WTC11 (cell line): Measurements from ENCODE around the gene REEP6. TPM values are rescaled to one million over a fixed set of nuclear protein-coding genes. Genes with fewer than 3 reads are reported as not detected.
"Not testable (repeated sequence)": the region's sequence is repeated elsewhere in the genome, so short reads cannot be mapped to it uniquely, and the experiment has no call there.

ENCODE experiments used
- ATAC-seq: fragments of 200-7000 bp; cut with Tn5 transposase; 2 replicates; pipeline ENCODE4 v1.10.0; 2021; ENCODE audit warnings: mild to moderate bottlenecking, moderate library complexity
- CTCF ChIA-PET: fragments of 300-600 bp; sonication (Branson Sonifier 250); formaldehyde crosslinking; loops from one replicate; lab custom pipeline; 2021; ENCODE audit warnings: antibody characterized with exemption; lab: Charles Lee
- POLR2A ChIA-PET: fragments of 350-600 bp; sonication (Branson Sonifier 250); formaldehyde crosslinking; loops from one replicate; lab custom pipeline; 2021; ENCODE audit warnings: antibody characterized with exemption; lab: Charles Lee
- DNase-seq: peaks from one replicate; pipeline ENCODE4 v3.0.0; 2021; ENCODE audit warnings: low spot score
- H3K27ac Mint-ChIP-seq: 2 replicates; pipeline ENCODE4 v1.8.0; 2021; ENCODE audit warnings: mixed read lengths
- H3K27me3 Mint-ChIP-seq: 2 replicates; pipeline ENCODE4 v1.8.0; 2021; ENCODE audit warnings: low read depth, mild to moderate bottlenecking, moderate library complexity, mixed read lengths
- H3K36me3 Mint-ChIP-seq: 2 replicates; pipeline ENCODE4 v1.8.0; 2021; ENCODE audit warnings: mixed read lengths
- H3K4me1 Mint-ChIP-seq: 2 replicates; pipeline ENCODE4 v1.8.0; 2022; ENCODE audit warnings: mixed read lengths
- H3K4me3 Mint-ChIP-seq: 2 replicates; pipeline ENCODE4 v1.8.0; 2021; ENCODE audit warnings: mild to moderate bottlenecking, moderate library complexity, mixed read lengths
- H3K9me3 Mint-ChIP-seq: 2 replicates; pipeline ENCODE4 v1.8.0; 2021; ENCODE audit warnings: mixed read lengths
- ATF6 ChIP-seq: sonication (generic); formaldehyde crosslinking; IDR thresholded peaks from 2 replicates; pipeline ENCODE4 v1.8.1; 2023; ENCODE audit warnings: mild to moderate bottlenecking, missing genetic modification reagents
- CBFB ChIP-seq: sonication (generic); formaldehyde crosslinking; IDR thresholded peaks from 2 replicates; pipeline ENCODE4 v1.8.1; 2022; ENCODE audit warnings: mild to moderate bottlenecking, low read depth, missing genetic modification reagents
- ELF4 ChIP-seq: sonication (generic); formaldehyde crosslinking; IDR thresholded peaks from 2 replicates; pipeline ENCODE4 v1.8.1; 2022; ENCODE audit warnings: low read depth, mild to moderate bottlenecking, moderate library complexity, missing genetic modification reagents
- EMX1 ChIP-seq: fragments of 250-450 bp; sonication (Bioruptor Pico); IDR thresholded peaks from 2 replicates; pipeline ENCODE4 v1.8.0; 2021; ENCODE audit warnings: mild to moderate bottlenecking
- FOXP4 ChIP-seq: sonication (generic); formaldehyde crosslinking; IDR thresholded peaks from 2 replicates; pipeline ENCODE4 v1.8.0; 2022; ENCODE audit warnings: mild to moderate bottlenecking, missing genetic modification reagents
- HMGXB4 ChIP-seq: sonication (generic); formaldehyde crosslinking; IDR thresholded peaks from 2 replicates; pipeline ENCODE4 v1.8.1; 2023; ENCODE audit warnings: mild to moderate bottlenecking, moderate library complexity, missing genetic modification reagents
- JUN ChIP-seq: sonication (generic); formaldehyde crosslinking; IDR thresholded peaks from 2 replicates; pipeline ENCODE4 v1.8.0; 2023; ENCODE audit warnings: mild to moderate bottlenecking, missing genetic modification reagents
- NFATC4 ChIP-seq: fragments of 250-450 bp; sonication (Bioruptor Pico); IDR thresholded peaks from 2 replicates; pipeline ENCODE4 v1.9.0; 2021; ENCODE audit warnings: mild to moderate bottlenecking
- PREB ChIP-seq: sonication (generic); formaldehyde crosslinking; IDR thresholded peaks from 2 replicates; pipeline ENCODE4 v1.8.1; 2022; ENCODE audit warnings: mild to moderate bottlenecking, missing genetic modification reagents, moderate library complexity, borderline replicate concordance
- PRRX2 ChIP-seq: fragments of 250-450 bp; sonication (Bioruptor Pico); IDR thresholded peaks from 2 replicates; pipeline ENCODE4 v1.8.0; 2021; ENCODE audit warnings: mild to moderate bottlenecking
- RELA ChIP-seq: sonication (generic); formaldehyde crosslinking; IDR thresholded peaks from 2 replicates; pipeline ENCODE4 v1.8.1; 2022; ENCODE audit warnings: missing genetic modification reagents, mild to moderate bottlenecking, borderline replicate concordance
- RORB ChIP-seq: fragments of 250-450 bp; sonication (Bioruptor Pico); IDR thresholded peaks from 2 replicates; pipeline ENCODE4 v1.9.0; 2021; ENCODE audit warnings: mild to moderate bottlenecking
- SP1 ChIP-seq: sonication (generic); formaldehyde crosslinking; conservative IDR thresholded peaks from 2 replicates; pipeline ENCODE4 v1.8.1; 2022; ENCODE audit warnings: missing genetic modification reagents
- ZBTB21 ChIP-seq: sonication (generic); formaldehyde crosslinking; IDR thresholded peaks from 2 replicates; pipeline ENCODE4 v1.8.1; 2023; ENCODE audit warnings: mild to moderate bottlenecking, missing genetic modification reagents, borderline replicate concordance
- ZMAT4 ChIP-seq: fragments of 250-450 bp; sonication (Bioruptor Pico); IDR thresholded peaks from 2 replicates; pipeline ENCODE4 v1.9.0; 2021; ENCODE audit warnings: mild to moderate bottlenecking
- ZNF121 ChIP-seq: sonication (generic); formaldehyde crosslinking; IDR thresholded peaks from 2 replicates; pipeline ENCODE4 v1.8.0; 2023; ENCODE audit warnings: missing genetic modification reagents
- ZNF317 ChIP-seq: sonication (generic); formaldehyde crosslinking; IDR thresholded peaks from 2 replicates; pipeline ENCODE4 v1.8.1; 2023; ENCODE audit warnings: low read depth, mild to moderate bottlenecking, moderate library complexity, missing genetic modification reagents, borderline replicate concordance
- total RNA-seq: library from RNA; stranded (reverse); gene quantifications from 3 replicates; pipeline ENCODE4 v1.2.3, GENCODE V29; 2021
- TF ChIP-seq, protein P1 (sequence below): sonication (generic); formaldehyde crosslinking; IDR thresholded peaks from 2 replicates; pipeline ENCODE4 v1.8.0; 2022; ENCODE audit warnings: mild to moderate bottlenecking, missing genetic modification reagents
- TF ChIP-seq, protein P2 (sequence below): sonication (generic); formaldehyde crosslinking; IDR thresholded peaks from 2 replicates; pipeline ENCODE4 v1.8.1; 2023; ENCODE audit warnings: mild to moderate bottlenecking, missing genetic modification reagents, moderate library complexity
- TF ChIP-seq, protein P3 (sequence below): sonication (generic); formaldehyde crosslinking; IDR thresholded peaks from 2 replicates; pipeline ENCODE4 v1.8.1; 2023; ENCODE audit warnings: mild to moderate bottlenecking, missing genetic modification reagents

Gene REEP6
- total RNA-seq, 1 experiment from 2014 or later: 17.0 TPM

GRCh38 chr19:1529430-1529816 lies 38.4 kb downstream of the REEP6 start:
- Mint-ChIP-seq H3K9me3 (no peaks in the 10 kb centered on the region), H3K4me1 (peaks cover 4% of the 10 kb centered on the region)
- no peak for DNase-seq
- TF ChIP-seq NFATC4 (CRISPR knock-in tag) (no peak), SP1 (no peak), ZBTB21 (CRISPR knock-in tag) (no peak), EMX1 (CRISPR knock-in tag) (no peak), CBFB (CRISPR knock-in tag) (no peak), HMGXB4 (CRISPR knock-in tag) (no peak), ELF4 (no peak), ATF6 (no peak)
- TF ChIP-seq, protein P1, sequence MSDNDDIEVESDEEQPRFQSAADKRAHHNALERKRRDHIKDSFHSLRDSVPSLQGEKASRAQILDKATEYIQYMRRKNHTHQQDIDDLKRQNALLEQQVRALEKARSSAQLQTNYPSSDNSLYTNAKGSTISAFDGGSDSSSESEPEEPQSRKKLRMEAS (CRISPR knock-in tag): no peak
- TF ChIP-seq, all 79 proteins: peak for 0
- H3K36me3 Mint-ChIP-seq: no peaks in the 10 kb centered on the region
- peaks cover 21% of the 10 kb centered on the region for H3K27me3 Mint-ChIP-seq
- ChIA-PET CTCF (no interaction called here), POLR2A (no interaction called here)
- H3K4me3 Mint-ChIP-seq: no peak overlapping the region
- no peak for ATAC-seq
- H3K27ac Mint-ChIP-seq: no peak overlapping the region

GRCh38 chr19:1530856-1531255 lies 39.9 kb downstream of the REEP6 start:
- not testable (repeated sequence) for ATAC-seq
- POLR2A ChIA-PET: interaction anchor here (0.7 kb wide), 1 partner anchor 1111 kb away, joined by 5 read pairs; no protein-coding TSS in a partner anchor

DNA sequence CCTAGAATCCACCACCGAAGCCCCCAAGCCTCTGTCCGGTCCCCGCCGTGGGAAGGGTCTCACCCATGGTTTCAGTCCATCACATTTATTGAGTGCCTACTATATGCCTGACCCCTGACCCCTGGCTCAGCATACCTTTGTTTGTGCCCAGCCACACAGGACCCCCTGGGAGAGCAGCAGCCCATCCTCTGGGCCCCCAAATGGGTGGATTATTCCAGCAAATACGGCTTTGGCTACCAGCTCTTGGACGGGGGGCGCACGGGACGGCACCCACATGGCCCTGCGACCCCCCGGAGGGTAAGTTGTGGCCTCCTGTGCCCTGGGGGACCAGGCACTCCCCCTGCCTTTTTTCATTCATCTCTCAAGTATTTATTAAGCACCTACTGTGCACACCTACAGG lies 40.6 kb downstream of the REEP6 start:
- H3K4me1 Mint-ChIP-seq: no peaks in the 10 kb centered on the region
- no peaks in the 10 kb centered on the region for H3K36me3 Mint-ChIP-seq
- H3K4me3 Mint-ChIP-seq: no peak overlapping the region
- ATAC-seq (no peak), DNase-seq (no peak)
- H3K9me3 Mint-ChIP-seq: no peaks in the 10 kb centered on the region
- no peaks in the 10 kb centered on the region for H3K27me3 Mint-ChIP-seq
- ChIA-PET CTCF (no interaction called here), POLR2A (no interaction called here)
- H3K27ac Mint-ChIP-seq: no peak overlapping the region
- TF ChIP-seq ZNF121 (CRISPR knock-in tag) (no peak), PREB (no peak), PRRX2 (no peak), RORB (CRISPR knock-in tag) (no peak), JUN (no peak)

More at GRCh38 chr19:1530856-1531255, 39.9 kb downstream of the REEP6 start:
- H3K9me3 Mint-ChIP-seq, CTCF ChIA-PET, H3K27me3 Mint-ChIP-seq, H3K27ac Mint-ChIP-seq, H3K36me3 Mint-ChIP-seq, H3K4me1 Mint-ChIP-seq, DNase-seq, H3K4me3 Mint-ChIP-seq: not testable (repeated sequence)

GRCh38 chr19:1532003-1532402 lies 41.0 kb downstream of the REEP6 start:
- Mint-ChIP-seq H3K27ac (no peak overlapping the region), H3K9me3 (no peaks in the 10 kb centered on the region), H3K36me3 (no peaks in the 10 kb centered on the region), H3K4me3 (no peak overlapping the region), H3K27me3 (no peaks in the 10 kb centered on the region)
- no peak for DNase-seq
- POLR2A ChIA-PET: no interaction called here
- ATAC-seq: no peak
- TF ChIP-seq RORB (CRISPR knock-in tag): no peak
- TF ChIP-seq, protein P2, sequence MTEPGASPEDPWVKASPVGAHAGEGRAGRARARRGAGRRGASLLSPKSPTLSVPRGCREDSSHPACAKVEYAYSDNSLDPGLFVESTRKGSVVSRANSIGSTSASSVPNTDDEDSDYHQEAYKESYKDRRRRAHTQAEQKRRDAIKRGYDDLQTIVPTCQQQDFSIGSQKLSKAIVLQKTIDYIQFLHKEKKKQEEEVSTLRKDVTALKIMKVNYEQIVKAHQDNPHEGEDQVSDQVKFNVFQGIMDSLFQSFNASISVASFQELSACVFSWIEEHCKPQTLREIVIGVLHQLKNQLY (CRISPR knock-in tag): no peak
- no peak for TF ChIP-seq RELA (CRISPR knock-in tag)
- no peak for TF ChIP-seq FOXP4
- TF ChIP-seq ZNF317 (CRISPR knock-in tag): no peak
- TF ChIP-seq ZMAT4 (CRISPR knock-in tag): no peak
- TF ChIP-seq, protein P3, sequence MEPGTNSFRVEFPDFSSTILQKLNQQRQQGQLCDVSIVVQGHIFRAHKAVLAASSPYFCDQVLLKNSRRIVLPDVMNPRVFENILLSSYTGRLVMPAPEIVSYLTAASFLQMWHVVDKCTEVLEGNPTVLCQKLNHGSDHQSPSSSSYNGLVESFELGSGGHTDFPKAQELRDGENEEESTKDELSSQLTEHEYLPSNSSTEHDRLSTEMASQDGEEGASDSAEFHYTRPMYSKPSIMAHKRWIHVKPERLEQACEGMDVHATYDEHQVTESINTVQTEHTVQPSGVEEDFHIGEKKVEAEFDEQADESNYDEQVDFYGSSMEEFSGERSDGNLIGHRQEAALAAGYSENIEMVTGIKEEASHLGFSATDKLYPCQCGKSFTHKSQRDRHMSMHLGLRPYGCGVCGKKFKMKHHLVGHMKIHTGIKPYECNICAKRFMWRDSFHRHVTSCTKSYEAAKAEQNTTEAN (CRISPR knock-in tag): no peak
- TF ChIP-seq, all 79 proteins: peak for 0
- CTCF ChIA-PET: no interaction called here
- no peaks in the 10 kb centered on the region for H3K4me1 Mint-ChIP-seq
